ENCODE measurements around the gene ZP2. TPM values are rescaled to one million over a fixed set of nuclear protein-coding genes. Genes with fewer than 3 reads are reported as not detected.
A peak's percentile ranks its signal among the peaks of the same experiment; 100 is the strongest.

Gene ZP2
- total RNA-seq, 2 experiments from 2014 or later, result not detected

DNA sequence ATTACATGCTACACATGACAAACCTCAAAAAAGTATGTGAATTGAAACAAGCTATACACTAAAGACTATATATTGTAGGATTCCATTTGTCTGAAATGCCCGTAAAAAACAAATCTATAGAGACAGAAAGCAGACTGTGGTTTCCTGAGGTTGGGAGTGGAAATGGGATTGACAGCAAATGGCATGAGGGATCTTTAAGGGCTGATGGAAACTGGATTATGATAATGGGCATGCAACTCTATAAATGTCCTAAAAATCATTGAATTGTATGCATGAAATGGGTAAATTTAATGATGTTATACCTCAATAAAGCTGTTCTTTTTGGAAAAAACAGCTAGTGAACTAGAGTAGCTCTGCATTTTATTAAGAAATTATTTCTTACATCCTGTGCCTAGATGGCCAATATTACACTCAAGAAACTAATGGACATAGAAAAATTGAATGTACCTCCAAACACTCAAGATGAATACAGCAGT lies 21.7 kb upstream of the ZP2 start:
- no peak overlapping the region for H3K4me3 Mint-ChIP-seq
- POLR2A ChIA-PET, result no interaction called here
- H3K27me3 Mint-ChIP-seq (ENCODE audit: low read depth), result peaks cover 31% of the 10 kb centered on the region
- H3K36me3 Mint-ChIP-seq (ENCODE audit: low read depth), result no peaks in the 10 kb centered on the region
- ATAC-seq, result no peak
- no peaks in the 10 kb centered on the region for H3K9me3 Mint-ChIP-seq (ENCODE audit: insufficient read depth)
- CTCF ChIA-PET, result no interaction called here
- H3K27ac Mint-ChIP-seq, result no peak overlapping the region
- H3K4me1 Mint-ChIP-seq (ENCODE audit: low read depth), result no peaks in the 10 kb centered on the region
- DNase-seq, result no peak

DNA sequence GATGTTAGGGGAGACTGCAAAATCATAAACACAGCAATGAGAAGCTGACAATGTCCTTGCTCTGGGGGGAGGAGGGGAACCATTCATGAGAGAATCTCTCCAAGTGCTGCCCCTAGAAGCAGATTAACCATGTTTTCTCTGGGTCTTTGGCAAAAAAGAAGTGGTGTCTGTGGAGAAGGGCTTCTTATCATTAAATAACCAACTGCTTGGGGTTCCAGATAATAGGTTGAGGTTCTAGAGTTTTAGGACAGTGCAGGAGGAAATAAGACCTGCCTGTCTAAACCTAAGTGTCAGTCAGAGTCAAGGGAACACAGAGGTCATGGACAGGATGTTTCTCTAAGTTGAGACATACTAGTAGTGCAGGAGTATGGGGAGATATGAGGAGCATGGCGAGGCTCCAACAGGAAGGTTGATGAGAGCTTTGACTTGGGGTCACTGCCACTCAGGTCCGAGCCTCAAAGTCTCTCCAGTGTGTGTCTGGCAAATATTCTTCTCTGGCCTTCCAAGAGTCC lies 17.0 kb upstream of the ZP2 start:
- ChIA-PET POLR2A (no interaction called here), CTCF (no interaction called here)
- Mint-ChIP-seq H3K36me3 (ENCODE audit: low read depth) (no peaks in the 10 kb centered on the region), H3K27ac (no peak overlapping the region), H3K27me3 (ENCODE audit: low read depth) (peaks cover 46% of the 10 kb centered on the region), H3K9me3 (ENCODE audit: insufficient read depth) (no peaks in the 10 kb centered on the region), H3K4me3 (no peak overlapping the region), H3K4me1 (ENCODE audit: low read depth) (peaks cover 8% of the 10 kb centered on the region)
- DNase-seq (no peak), ATAC-seq (no peak)

DNA sequence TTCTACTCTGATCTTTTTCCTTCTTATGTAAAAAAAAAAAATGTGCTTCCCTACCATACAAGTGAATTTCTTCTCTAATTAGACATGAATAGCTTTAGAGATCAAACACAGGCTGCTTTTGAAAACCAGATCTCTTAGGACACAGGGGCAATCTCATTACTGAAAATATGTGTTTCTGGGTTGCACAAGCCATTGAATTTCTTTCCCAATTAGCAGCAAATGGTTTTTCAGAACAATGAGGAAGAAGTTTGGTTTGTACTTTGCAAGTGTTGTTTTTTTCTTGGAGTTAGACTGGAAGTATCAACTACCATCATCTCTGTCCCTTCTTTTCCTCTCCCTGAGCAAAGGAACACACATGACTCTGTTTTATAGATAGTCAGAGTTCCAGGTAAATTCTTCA lies 16.5 kb upstream of the ZP2 start:
- Mint-ChIP-seq H3K4me1 (ENCODE audit: low read depth) (peaks cover 8% of the 10 kb centered on the region), H3K27me3 (ENCODE audit: low read depth) (peaks cover 49% of the 10 kb centered on the region), H3K27ac (no peak overlapping the region), H3K9me3 (ENCODE audit: insufficient read depth) (no peaks in the 10 kb centered on the region), H3K4me3 (no peak overlapping the region), H3K36me3 (ENCODE audit: low read depth) (no peaks in the 10 kb centered on the region)
- ChIA-PET POLR2A (no interaction called here), CTCF (no interaction called here)
- ATAC-seq (no peak), DNase-seq (no peak)

DNA sequence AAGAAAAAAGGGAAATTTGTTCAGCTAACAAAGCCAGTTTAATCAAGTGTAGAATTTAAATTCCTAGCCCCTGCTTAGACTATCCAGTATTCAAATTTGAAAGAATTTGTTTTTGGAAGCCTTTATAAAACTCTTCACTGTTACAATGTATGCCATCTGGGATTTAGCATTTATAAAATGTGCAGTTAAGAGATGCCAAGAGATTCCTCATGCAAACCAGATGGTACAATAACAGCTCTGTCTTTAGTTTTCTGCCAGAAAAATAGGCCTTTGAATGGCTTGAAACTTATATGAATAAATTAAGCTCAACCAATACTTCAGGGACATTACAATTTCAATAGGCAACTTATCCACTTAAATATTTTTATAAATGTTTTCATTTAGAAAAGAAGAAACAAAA lies 15.4 kb upstream of the ZP2 start:
- ATAC-seq, result no peak
- no peaks in the 10 kb centered on the region for H3K9me3 Mint-ChIP-seq (ENCODE audit: insufficient read depth)
- H3K27ac Mint-ChIP-seq, result no peak overlapping the region
- peaks cover 55% of the 10 kb centered on the region for H3K27me3 Mint-ChIP-seq (ENCODE audit: low read depth)
- peaks cover 8% of the 10 kb centered on the region for H3K4me1 Mint-ChIP-seq (ENCODE audit: low read depth)
- H3K4me3 Mint-ChIP-seq, result no peak overlapping the region
- POLR2A ChIA-PET, result no interaction called here
- no peaks in the 10 kb centered on the region for H3K36me3 Mint-ChIP-seq (ENCODE audit: low read depth)
- CTCF ChIA-PET, result no interaction called here
- no peak for DNase-seq

DNA sequence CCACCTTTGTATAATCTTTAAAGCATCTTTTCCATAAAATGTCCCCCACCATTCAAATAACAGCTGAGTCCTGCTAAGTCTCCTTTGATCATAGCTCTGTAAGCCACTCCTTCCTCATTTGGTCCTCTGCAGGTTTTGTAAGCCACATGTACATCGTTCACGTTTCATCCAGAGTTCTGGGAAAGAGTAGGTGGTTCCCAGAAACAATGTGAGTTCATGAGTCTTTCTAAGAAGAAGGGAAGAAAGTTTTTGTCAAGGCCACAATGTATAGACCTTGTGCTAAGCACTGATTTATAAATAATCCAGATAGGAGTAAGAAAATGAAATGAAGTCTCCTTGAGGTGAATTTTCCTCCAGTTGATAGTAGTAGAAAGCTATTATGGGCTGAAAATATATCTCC lies 13.4 kb upstream of the ZP2 start:
- H3K27me3 Mint-ChIP-seq (ENCODE audit: low read depth), result peaks cover 60% of the 10 kb centered on the region
- no peak overlapping the region for H3K27ac Mint-ChIP-seq
- ATAC-seq (no peak), DNase-seq (peak; percentile 24)
- ChIA-PET POLR2A (interaction anchor here (0.7 kb wide), 1 partner anchor 36 kb away, joined by 3 read pairs; no protein-coding TSS in a partner anchor), CTCF (no interaction called here)
- no peaks in the 10 kb centered on the region for H3K9me3 Mint-ChIP-seq (ENCODE audit: insufficient read depth)
- no peaks in the 10 kb centered on the region for H3K36me3 Mint-ChIP-seq (ENCODE audit: low read depth)
- H3K4me1 Mint-ChIP-seq (ENCODE audit: low read depth), result peaks cover 8% of the 10 kb centered on the region
- no peak overlapping the region for H3K4me3 Mint-ChIP-seq

DNA sequence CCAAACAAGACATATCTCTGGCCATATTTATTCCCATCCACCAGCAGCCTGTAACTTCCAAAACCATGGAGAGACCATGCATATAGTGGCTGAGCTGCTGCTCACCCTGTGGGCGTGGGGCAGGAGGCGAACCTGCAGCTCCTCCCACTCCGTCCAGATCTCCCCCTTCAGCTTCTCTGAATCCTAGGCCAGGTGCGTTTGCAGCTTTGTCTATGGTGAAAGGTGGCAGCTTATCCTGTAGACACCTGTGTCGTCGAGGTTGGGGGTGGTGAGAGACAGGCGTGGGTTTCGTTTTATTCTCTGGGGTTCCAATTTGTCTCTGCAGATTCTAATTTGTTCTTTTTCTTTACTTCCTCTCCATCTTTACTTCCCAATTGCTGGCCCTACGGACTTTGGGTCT lies 12.4 kb upstream of the ZP2 start:
- peaks cover 8% of the 10 kb centered on the region for H3K4me1 Mint-ChIP-seq (ENCODE audit: low read depth)
- H3K27me3 Mint-ChIP-seq (ENCODE audit: low read depth), result peaks cover 52% of the 10 kb centered on the region
- CTCF ChIA-PET, result no interaction called here

DNA sequence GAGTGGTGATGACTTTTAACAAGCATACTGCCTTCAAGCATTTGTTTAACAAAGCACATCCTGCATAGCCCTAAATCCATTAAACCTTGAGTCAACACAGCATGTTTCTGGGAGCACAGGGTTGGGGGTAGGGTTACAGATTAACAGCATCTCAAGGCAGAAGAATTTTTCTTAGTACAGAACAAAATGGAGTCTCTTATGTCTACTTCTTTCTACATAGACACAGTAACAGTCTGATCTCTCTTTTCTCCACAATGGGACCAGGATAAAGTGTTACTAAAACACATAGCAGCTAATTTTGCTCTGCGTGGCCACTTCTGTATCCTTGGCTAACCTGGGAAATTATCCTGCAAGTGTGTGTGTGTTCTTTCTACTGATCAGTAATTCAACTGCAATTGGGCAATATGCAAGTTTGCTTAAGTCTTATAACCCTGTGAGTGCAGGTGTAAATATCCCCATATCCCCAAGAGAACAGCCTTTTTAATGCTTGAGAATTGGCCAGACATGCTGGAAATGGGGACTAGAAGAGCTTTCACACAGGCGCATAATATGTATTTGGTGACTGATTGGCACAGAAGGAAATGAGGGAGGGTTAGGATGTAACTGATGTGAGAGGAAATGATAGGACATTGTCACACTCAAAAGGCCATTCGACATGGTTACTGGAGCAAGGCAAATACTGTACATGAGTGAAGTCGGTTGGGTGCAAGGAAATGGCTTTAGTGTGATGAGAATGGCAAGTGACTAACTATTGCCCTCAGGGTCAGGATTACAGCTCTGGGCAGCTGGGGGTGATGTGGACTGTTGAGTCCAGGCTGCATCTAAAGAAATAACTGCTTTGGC lies 11.3 kb upstream of the ZP2 start:
- no peak for DNase-seq
- Mint-ChIP-seq H3K36me3 (ENCODE audit: low read depth) (no peaks in the 10 kb centered on the region), H3K4me1 (ENCODE audit: low read depth) (peaks cover 8% of the 10 kb centered on the region), H3K9me3 (ENCODE audit: insufficient read depth) (no peaks in the 10 kb centered on the region), H3K27me3 (ENCODE audit: low read depth) (peaks cover 45% of the 10 kb centered on the region), H3K27ac (no peak overlapping the region), H3K4me3 (no peak overlapping the region)
- ChIA-PET POLR2A (no interaction called here), CTCF (no interaction called here)
- no peak for ATAC-seq

More for the DNA sequence above, 12.4 kb upstream of the ZP2 start:
- no peak overlapping the region for H3K27ac Mint-ChIP-seq
- DNase-seq (no peak), ATAC-seq (no peak)
- no peak overlapping the region for H3K4me3 Mint-ChIP-seq
- no peaks in the 10 kb centered on the region for H3K9me3 Mint-ChIP-seq (ENCODE audit: insufficient read depth)
- POLR2A ChIA-PET, result no interaction called here
- H3K36me3 Mint-ChIP-seq (ENCODE audit: low read depth), result no peaks in the 10 kb centered on the region

DNA sequence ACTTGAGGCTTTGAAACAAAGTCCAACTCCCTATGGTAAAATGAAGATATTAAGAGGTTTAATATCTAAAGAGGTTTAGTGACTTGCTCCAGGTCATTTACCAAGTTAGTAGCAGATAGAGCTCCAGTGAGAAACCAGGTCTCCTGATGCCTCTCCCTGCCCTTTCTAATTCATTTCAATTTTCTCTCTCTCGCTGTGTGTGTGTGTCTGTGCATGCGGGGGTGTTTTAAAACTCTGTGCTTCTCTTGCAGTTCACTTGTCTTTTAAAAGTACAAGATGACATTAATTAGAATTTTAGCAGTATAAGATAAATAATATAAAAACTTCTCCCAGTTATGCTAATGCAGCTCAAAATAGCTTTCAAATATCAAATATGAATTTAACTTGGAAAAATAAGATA lies 8.2 kb upstream of the ZP2 start:
- ATAC-seq, result no peak
- CTCF ChIA-PET, result no interaction called here
- H3K4me3 Mint-ChIP-seq, result no peak overlapping the region
- H3K36me3 Mint-ChIP-seq (ENCODE audit: low read depth), result no peaks in the 10 kb centered on the region
- POLR2A ChIA-PET, result no interaction called here
- H3K4me1 Mint-ChIP-seq (ENCODE audit: low read depth), result peaks cover 3% of the 10 kb centered on the region
- no peak for DNase-seq
- H3K27me3 Mint-ChIP-seq (ENCODE audit: low read depth), result peaks cover 31% of the 10 kb centered on the region
- H3K9me3 Mint-ChIP-seq (ENCODE audit: insufficient read depth), result no peaks in the 10 kb centered on the region
- H3K27ac Mint-ChIP-seq, result no peak overlapping the region

DNA sequence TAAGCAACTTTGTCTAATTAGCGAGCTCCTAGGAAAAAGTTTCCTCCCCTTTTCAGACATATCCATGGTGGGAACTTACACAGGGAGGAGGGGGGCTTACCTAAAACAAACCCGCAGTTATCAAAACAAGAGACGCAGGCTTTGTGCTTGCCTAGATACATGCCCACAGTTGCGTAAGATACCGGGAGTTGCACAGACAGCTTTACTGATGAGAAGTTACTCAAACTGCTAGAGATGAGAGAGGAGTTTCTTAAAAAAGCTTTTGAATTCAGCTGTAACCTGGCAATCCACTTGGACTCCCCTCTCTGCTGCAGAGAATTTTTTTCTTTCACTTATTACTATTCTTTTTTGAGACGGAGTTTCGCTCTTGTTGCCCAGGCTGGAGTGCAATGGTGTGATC lies 6.8 kb upstream of the ZP2 start:
- ChIA-PET CTCF (no interaction called here), POLR2A (no interaction called here)
- no peak for DNase-seq
- no peaks in the 10 kb centered on the region for H3K36me3 Mint-ChIP-seq (ENCODE audit: low read depth)
- H3K4me1 Mint-ChIP-seq (ENCODE audit: low read depth), result no peaks in the 10 kb centered on the region
- no peak for ATAC-seq
- H3K4me3 Mint-ChIP-seq, result no peak overlapping the region
- peaks cover 28% of the 10 kb centered on the region for H3K27me3 Mint-ChIP-seq (ENCODE audit: low read depth)
- no peaks in the 10 kb centered on the region for H3K9me3 Mint-ChIP-seq (ENCODE audit: insufficient read depth)
- no peak overlapping the region for H3K27ac Mint-ChIP-seq

DNA sequence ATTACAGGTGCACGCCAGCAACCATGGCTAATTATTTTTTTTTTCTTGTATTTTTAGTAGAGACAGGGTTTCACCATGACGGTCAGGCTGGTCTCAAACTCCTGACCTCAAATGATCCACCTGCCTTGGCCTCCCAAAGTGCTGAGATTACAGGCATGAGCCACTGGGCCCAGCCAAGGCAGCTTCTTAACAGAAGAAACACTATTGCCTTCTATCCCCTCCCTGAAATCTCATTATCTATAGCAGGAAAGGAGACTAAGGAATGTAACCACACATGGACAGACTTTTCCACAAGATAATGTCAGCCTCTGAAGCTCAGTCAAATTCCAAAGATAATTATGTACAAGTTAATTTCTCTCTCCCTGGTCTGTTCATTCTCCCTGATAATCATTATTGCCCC lies 5.7 kb upstream of the ZP2 start:
- Mint-ChIP-seq H3K4me1 (ENCODE audit: low read depth) (no peaks in the 10 kb centered on the region), H3K4me3 (no peak overlapping the region), H3K36me3 (ENCODE audit: low read depth) (no peaks in the 10 kb centered on the region), H3K27me3 (ENCODE audit: low read depth) (peaks cover 23% of the 10 kb centered on the region), H3K27ac (no peak overlapping the region), H3K9me3 (ENCODE audit: insufficient read depth) (no peaks in the 10 kb centered on the region)
- POLR2A ChIA-PET, result no interaction called here
- ATAC-seq (no peak), DNase-seq (no peak)
- CTCF ChIA-PET, result no interaction called here

DNA sequence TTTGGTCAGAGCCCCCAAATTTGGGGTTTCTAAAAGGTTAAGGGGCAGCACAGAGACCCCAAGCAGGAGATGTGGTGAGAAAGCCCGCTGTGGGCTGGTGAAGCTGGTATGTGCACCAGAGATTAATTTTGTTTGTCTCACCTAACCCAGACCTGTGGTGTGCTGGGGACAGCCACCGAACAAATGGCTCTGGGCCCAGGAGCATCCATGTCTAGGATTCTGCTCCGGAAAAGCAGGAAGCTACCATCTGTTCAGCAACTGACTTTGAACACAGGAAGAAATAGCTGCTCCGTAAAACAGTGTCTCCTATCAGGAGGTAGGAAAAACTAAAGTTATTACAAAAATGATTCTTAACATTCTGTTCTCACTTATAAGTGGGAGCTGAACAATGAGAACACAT lies 2.7 kb upstream of the ZP2 start:
- Mint-ChIP-seq H3K36me3 (ENCODE audit: low read depth) (no peaks in the 10 kb centered on the region), H3K9me3 (ENCODE audit: insufficient read depth) (no peaks in the 10 kb centered on the region), H3K4me1 (ENCODE audit: low read depth) (no peaks in the 10 kb centered on the region), H3K27ac (no peak overlapping the region), H3K27me3 (ENCODE audit: low read depth) (peaks cover 16% of the 10 kb centered on the region), H3K4me3 (no peak overlapping the region)
- POLR2A ChIA-PET, result no interaction called here
- ATAC-seq (no peak), DNase-seq (no peak)
- CTCF ChIA-PET, result no interaction called here

DNA sequence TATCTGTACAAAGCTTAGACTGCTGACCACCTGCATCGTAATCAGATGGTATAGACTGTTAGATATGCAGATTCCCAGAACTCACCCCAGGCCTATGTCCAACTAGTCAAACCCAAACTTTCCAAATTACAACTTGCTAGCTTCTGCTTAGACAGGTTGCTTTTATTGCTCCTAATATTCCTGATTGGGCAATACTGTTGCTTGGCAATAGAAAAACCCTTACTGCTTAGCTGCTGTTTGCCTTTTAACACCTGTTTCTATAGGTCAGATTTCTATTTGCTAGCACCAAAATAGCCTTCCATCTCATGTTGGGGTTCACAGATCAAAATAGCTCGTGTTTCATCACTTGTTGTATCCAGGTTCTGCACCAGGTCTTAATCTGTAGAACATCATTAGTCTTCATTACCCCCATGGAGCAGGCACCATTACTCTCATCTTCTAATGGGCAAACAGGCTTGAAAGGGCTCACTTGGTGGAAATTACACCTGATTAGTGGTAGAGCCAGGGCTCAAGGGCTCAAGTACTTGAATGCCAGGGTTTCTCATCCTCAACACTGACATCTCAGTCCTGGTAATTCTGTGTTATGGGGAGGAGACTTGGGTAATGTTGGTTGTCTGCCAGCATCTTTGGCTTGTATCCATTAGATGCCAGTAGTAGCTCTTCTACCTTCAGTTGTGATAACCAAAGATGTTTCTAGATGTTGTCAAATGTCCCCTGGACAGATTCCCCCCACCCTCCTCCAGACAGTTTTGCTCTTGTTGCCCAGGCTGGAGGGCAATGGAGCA lies 2.7 kb downstream of the ZP2 start:
- ATAC-seq, result no peak
- peaks cover 19% of the 10 kb centered on the region for H3K27me3 Mint-ChIP-seq (ENCODE audit: low read depth)
- H3K9me3 Mint-ChIP-seq (ENCODE audit: insufficient read depth), result no peaks in the 10 kb centered on the region
- no peak overlapping the region for H3K27ac Mint-ChIP-seq
- ChIA-PET CTCF (no interaction called here), POLR2A (no interaction called here)
- no peak for DNase-seq
- no peaks in the 10 kb centered on the region for H3K4me1 Mint-ChIP-seq (ENCODE audit: low read depth)
- no peak overlapping the region for H3K4me3 Mint-ChIP-seq
- H3K36me3 Mint-ChIP-seq (ENCODE audit: low read depth), result no peaks in the 10 kb centered on the region

Measured in activated CD8-positive, alpha-beta T cell treated with anti-CD3 and anti-CD28 coated beads, Interleukin-2, amount 10 ng/mL, durations not matched to agents 7 days and 5 days (primary cell).